Activated B cell treated with CpG ODN at 0.5 μM for 24 hours (primary cell): Measurements from ENCODE around the gene SGTB. TPM values are rescaled to one million over a fixed set of nuclear protein-coding genes. Genes with fewer than 3 reads are reported as not detected.
A peak's percentile ranks its signal among the peaks of the same experiment; 100 is the strongest.

Experiments used
- ATAC-seq: fragments of 200-7000 bp; cut with Tn5 transposase; one replicate; pipeline ENCODE4 v1.10.0; 2021; ENCODE audit warnings: low read depth, mild to moderate bottlenecking, moderate library complexity
- CTCF ChIA-PET: fragments of 350-600 bp; sonication (Branson Sonifier 250); formaldehyde crosslinking; loops from one replicate; lab custom pipeline; 2021; ENCODE audit warnings: antibody characterized with exemption; lab: Charles Lee
- POLR2A ChIA-PET: fragments of 350-600 bp; sonication (Branson Sonifier 250); formaldehyde crosslinking; loops from one replicate; lab custom pipeline; 2021; ENCODE audit warnings: antibody characterized with exemption; lab: Charles Lee
- DNase-seq: peaks from one replicate; pipeline ENCODE4 v3.0.0; 2022
- H3K27ac Mint-ChIP-seq: one replicate; pipeline ENCODE4 v1.8.0; 2020; ENCODE audit warnings: mixed read lengths
- H3K27me3 Mint-ChIP-seq: one replicate; pipeline ENCODE4 v1.8.0; 2021; ENCODE audit warnings: mixed read lengths
- H3K36me3 Mint-ChIP-seq: one replicate; pipeline ENCODE4 v1.8.0; 2021; ENCODE audit warnings: low read depth, mixed read lengths
- H3K4me1 Mint-ChIP-seq: one replicate; pipeline ENCODE4 v1.8.0; 2021; ENCODE audit warnings: mixed read lengths
- H3K4me3 Mint-ChIP-seq: one replicate; pipeline ENCODE4 v1.8.0; 2020; ENCODE audit warnings: mild to moderate bottlenecking, mixed read lengths
- H3K9me3 Mint-ChIP-seq: one replicate; pipeline ENCODE4 v1.8.0; 2020; ENCODE audit warnings: mixed read lengths
- CTCF ChIP-seq: fragments of 200-600 bp; IDR thresholded peaks from one replicate; pipeline ENCODE4 v1.8.0; 2022; ENCODE audit warnings: antibody characterized with exemption, mild to moderate bottlenecking
- intact Hi-C: fragments of 100-400 bp; cut with micrococcal nuclease; formaldehyde crosslinking; loops from one replicate; pipeline ENCODE4 v1.15.1; 2024
- total RNA-seq: library from RNA; stranded (reverse); gene quantifications from 2 replicates; pipeline ENCODE4 v1.2.3, GENCODE V29; 2022

SGTB gene
- 7.1 and 9.5 TPM in 2 replicates for total RNA-seq

- H3K9me3 Mint-ChIP-seq: no peaks in the 10 kb centered on the region
- H3K36me3 Mint-ChIP-seq: peaks cover 8% of the 10 kb centered on the region
- peaks cover 24% of the 10 kb centered on the region for H3K4me1 Mint-ChIP-seq
- intact Hi-C loops: loop anchor here (1.0 kb wide), 4 partner anchors 98 to 422 kb away; partner anchors contain the start of genes CENPK, PPWD1, SREK1 and TRIM23
- H3K27ac Mint-ChIP-seq: peak within 1 kb of the TSS; percentile 88
- CTCF ChIA-PET: interaction anchor here (1.5 kb wide), 1 partner anchor 14 kb away, joined by 3 read pairs; no protein-coding TSS in a partner anchor
- no peaks in the 10 kb centered on the region for H3K27me3 Mint-ChIP-seq
- DNase-seq: peak; percentile 92
- TF ChIP-seq CTCF: no peak
- peak within 1 kb of the TSS; percentile 89 for H3K4me3 Mint-ChIP-seq
- peak; percentile 97 for ATAC-seq
- POLR2A ChIA-PET: interaction anchor here (0.5 to 3.8 kb wide), 5 partner anchors 26 to 422 kb away, joined by 3 to 29 read pairs (median 5); partner anchors contain the start of genes ERBIN, SREK1 and TRIM23
Observed at GRCh38 chr5:65721720-65722574, at the start of gene SGTB, which contains the start of gene NLN. Gene SGTB (minus strand): TSS chr5:65722109. CDS start chr5:65720807, 1,302 bp downstream. Gene NLN (plus strand): TSS chr5:65722205. CDS start chr5:65722374, 169 bp downstream.

GRCh38 chr5:65771266-65771665 lies 49.4 kb upstream of the SGTB start:
- peaks cover 12% of the 10 kb centered on the region for H3K36me3 Mint-ChIP-seq
- H3K9me3 Mint-ChIP-seq: peaks cover 4% of the 10 kb centered on the region
- H3K4me3 Mint-ChIP-seq: no peak overlapping the region
- ATAC-seq (no peak), DNase-seq (no peak)
- H3K27me3 Mint-ChIP-seq: no peaks in the 10 kb centered on the region
- intact Hi-C loops: no loop called here
- peaks cover under 1% of the 10 kb centered on the region for H3K4me1 Mint-ChIP-seq
- ChIA-PET CTCF (no interaction called here), POLR2A (no interaction called here)
- H3K27ac Mint-ChIP-seq: no peak overlapping the region
- no peak for TF ChIP-seq CTCF

- CTCF ChIA-PET: no interaction called here
- POLR2A ChIA-PET: no interaction called here
- peaks cover 17% of the 10 kb centered on the region for H3K36me3 Mint-ChIP-seq
- H3K27ac Mint-ChIP-seq: no peak overlapping the region
- H3K27me3 Mint-ChIP-seq: no peaks in the 10 kb centered on the region
- ATAC-seq (no peak), DNase-seq (no peak)
- no peak overlapping the region for H3K4me3 Mint-ChIP-seq
- H3K9me3 Mint-ChIP-seq: peaks cover 4% of the 10 kb centered on the region
- peaks cover 4% of the 10 kb centered on the region for H3K4me1 Mint-ChIP-seq
- intact Hi-C loops: no loop called here
- TF ChIP-seq CTCF: no peak
Observed at GRCh38 chr5:65769539-65769938, 47.6 kb upstream of the SGTB start.

- intact Hi-C loops: no loop called here
- H3K36me3 Mint-ChIP-seq: peaks cover 17% of the 10 kb centered on the region
- CTCF ChIA-PET: no interaction called here
- POLR2A ChIA-PET: no interaction called here
- peaks cover 4% of the 10 kb centered on the region for H3K9me3 Mint-ChIP-seq
- H3K4me1 Mint-ChIP-seq: peaks cover 4% of the 10 kb centered on the region
- TF ChIP-seq CTCF: no peak
- no peaks in the 10 kb centered on the region for H3K27me3 Mint-ChIP-seq
- no peak overlapping the region for H3K27ac Mint-ChIP-seq
- no peak overlapping the region for H3K4me3 Mint-ChIP-seq
- DNase-seq (no peak), ATAC-seq (no peak)
Observed at GRCh38 chr5:65768723-65769346, 46.9 kb upstream of the SGTB start.

- CTCF ChIA-PET: no interaction called here
- DNase-seq (no peak), ATAC-seq (no peak)
- no peak for TF ChIP-seq CTCF
- peaks cover 4% of the 10 kb centered on the region for H3K4me1 Mint-ChIP-seq
- POLR2A ChIA-PET: no interaction called here
- H3K27me3 Mint-ChIP-seq: no peaks in the 10 kb centered on the region
- H3K36me3 Mint-ChIP-seq: peaks cover 21% of the 10 kb centered on the region
- no peak overlapping the region for H3K27ac Mint-ChIP-seq
- intact Hi-C loops: no loop called here
- peaks cover 4% of the 10 kb centered on the region for H3K9me3 Mint-ChIP-seq
- no peak overlapping the region for H3K4me3 Mint-ChIP-seq
Observed at GRCh38 chr5:65767565-65767964, 45.7 kb upstream of the SGTB start.
